ENCODE results near the gene GABRE.

GABRE gene

GRCh38 chrX:151966236-151966635, 8.2 kb downstream of the GABRE start:
- no peaks in the 10 kb centered on the region for H3K4me1 ChIP-seq (ENCODE audit: control insufficient read depth, insufficient read depth, low read length)
- no peak overlapping the region for H3K27ac ChIP-seq (ENCODE audit: extremely low read depth, low read depth, low read length)
- ChIA-PET POLR2A (no interaction called here), CTCF (interaction anchor here (1.1 kb wide), 1 partner anchor 213 kb away, joined by 3 read pairs; no protein-coding TSS in a partner anchor)
- H3K4me3 ChIP-seq (ENCODE audit: low read depth, low read length), result no peak overlapping the region
- TF ChIP-seq ZNF433 (tag by site-specific recombination; IDR thresholded peaks at IDR 0.05; ENCODE audit: low read depth) (no peak), ZNF362 (tag by site-specific recombination; IDR thresholded peaks at IDR 0.05) (no peak), ZBTB7A (tag by site-specific recombination; IDR thresholded peaks at IDR 0.05; ENCODE audit: low read depth) (no peak)
- H3K36me3 ChIP-seq (ENCODE audit: control insufficient read depth in 2 of 2, insufficient read depth in 1 of 2, low read length in 2 of 2), result peaks cover 0 to 70% of the 10 kb centered on the region in 2 experiments; a peak in 1 of 3 replicates
- no peaks in the 10 kb centered on the region for H3K9me3 ChIP-seq (ENCODE audit: control insufficient read depth, insufficient read depth, low read depth, low read length)

GRCh38 chrX:151962034-151962433, 12.4 kb downstream of the GABRE start:
- H3K27ac ChIP-seq (ENCODE audit: extremely low read depth, low read depth, low read length), result no peak overlapping the region
- ChIA-PET POLR2A (interaction anchor here (1.1 kb wide), 1 partner anchor 12 kb away, joined by 3 read pairs; no protein-coding TSS in a partner anchor), CTCF (interaction anchor here (0.7 kb wide), 2 partner anchors 248 to 648 kb away, joined by 3 read pairs; no protein-coding TSS in a partner anchor)
- peaks cover 0 to 72% of the 10 kb centered on the region in 2 experiments; a peak in 1 of 3 replicates for H3K36me3 ChIP-seq (ENCODE audit: control insufficient read depth in 2 of 2, insufficient read depth in 1 of 2, low read length in 2 of 2)
- TF ChIP-seq ZNF639 (tag by site-specific recombination; IDR thresholded peaks at IDR 0.05), result no peak
- TF ChIP-seq TCF7L2 (IDR thresholded peaks at IDR 0.05; ENCODE audit: borderline replicate concordance, low read depth, low read length), result no peak
- no peak for TF ChIP-seq ZNF391 (tag by site-specific recombination; IDR thresholded peaks at IDR 0.05; ENCODE audit: borderline replicate concordance, low read depth)
- no peak for TF ChIP-seq ZNF555 (tag by site-specific recombination; conservative IDR thresholded peaks at IDR 0.05)
- TF ChIP-seq ZNF18 (tag by site-specific recombination; IDR thresholded peaks at IDR 0.05), result no peak
- TF ChIP-seq ZNF621 (tag by site-specific recombination; IDR thresholded peaks at IDR 0.05), result no peak
- H3K4me3 ChIP-seq (ENCODE audit: low read depth, low read length), result no peak overlapping the region
- no peaks in the 10 kb centered on the region for H3K4me1 ChIP-seq (ENCODE audit: control insufficient read depth, insufficient read depth, low read length)
- no peaks in the 10 kb centered on the region for H3K9me3 ChIP-seq (ENCODE audit: control insufficient read depth, insufficient read depth, low read depth, low read length)

GRCh38 chrX:151958101-151958500, 16.4 kb downstream of the GABRE start:
- ChIA-PET POLR2A (no interaction called here), CTCF (no interaction called here)
- no peaks in the 10 kb centered on the region for H3K9me3 ChIP-seq (ENCODE audit: control insufficient read depth, insufficient read depth, low read depth, low read length)

More at GRCh38 chrX:151958101-151958500, 16.4 kb downstream of the GABRE start:
- no peaks in the 10 kb centered on the region for H3K4me1 ChIP-seq (ENCODE audit: control insufficient read depth, insufficient read depth, low read length)
- TF ChIP-seq OSR2 (tag by site-specific recombination; IDR thresholded peaks at IDR 0.05) (no peak), ZNF311 (tag by site-specific recombination; IDR thresholded peaks at IDR 0.05; ENCODE audit: borderline replicate concordance) (no peak), PRDM4 (tag by site-specific recombination; IDR thresholded peaks at IDR 0.05) (no peak), ZBTB44 (tag by site-specific recombination; IDR thresholded peaks at IDR 0.05) (no peak), REPIN1 (tag by site-specific recombination; IDR thresholded peaks at IDR 0.05; ENCODE audit: low read depth) (no peak), ZNF529 (tag by site-specific recombination; IDR thresholded peaks at IDR 0.05; ENCODE audit: insufficient replicate concordance) (no peak), ZIC2 (tag by site-specific recombination; IDR thresholded peaks at IDR 0.05) (no peak), SP2 (tag by site-specific recombination; IDR thresholded peaks at IDR 0.05) (no peak)
- no peak overlapping the region for H3K4me3 ChIP-seq (ENCODE audit: low read depth, low read length)
- H3K36me3 ChIP-seq (ENCODE audit: control insufficient read depth in 2 of 2, insufficient read depth in 1 of 2, low read length in 2 of 2), result peaks cover 0 to 100% of the 10 kb centered on the region in 2 experiments; a peak in 1 of 3 replicates
- no peak overlapping the region for H3K27ac ChIP-seq (ENCODE audit: extremely low read depth, low read depth, low read length)
